Erythroblast (primary cell): ENCODE measurements around the gene CPEB4.

Source experiments
- GATA1 ChIP-seq: IDR thresholded peaks from 2 replicates; pipeline ENCODE4 v1.6.1; 2011; ENCODE audit warnings: low read depth, mild to moderate bottlenecking, control low read depth, low read length, moderate library complexity
- POLR2A ChIP-seq: IDR thresholded peaks from 2 replicates; pipeline ENCODE4 v1.6.1; 2011; ENCODE audit warnings: mild to moderate bottlenecking, low read length

DNA sequence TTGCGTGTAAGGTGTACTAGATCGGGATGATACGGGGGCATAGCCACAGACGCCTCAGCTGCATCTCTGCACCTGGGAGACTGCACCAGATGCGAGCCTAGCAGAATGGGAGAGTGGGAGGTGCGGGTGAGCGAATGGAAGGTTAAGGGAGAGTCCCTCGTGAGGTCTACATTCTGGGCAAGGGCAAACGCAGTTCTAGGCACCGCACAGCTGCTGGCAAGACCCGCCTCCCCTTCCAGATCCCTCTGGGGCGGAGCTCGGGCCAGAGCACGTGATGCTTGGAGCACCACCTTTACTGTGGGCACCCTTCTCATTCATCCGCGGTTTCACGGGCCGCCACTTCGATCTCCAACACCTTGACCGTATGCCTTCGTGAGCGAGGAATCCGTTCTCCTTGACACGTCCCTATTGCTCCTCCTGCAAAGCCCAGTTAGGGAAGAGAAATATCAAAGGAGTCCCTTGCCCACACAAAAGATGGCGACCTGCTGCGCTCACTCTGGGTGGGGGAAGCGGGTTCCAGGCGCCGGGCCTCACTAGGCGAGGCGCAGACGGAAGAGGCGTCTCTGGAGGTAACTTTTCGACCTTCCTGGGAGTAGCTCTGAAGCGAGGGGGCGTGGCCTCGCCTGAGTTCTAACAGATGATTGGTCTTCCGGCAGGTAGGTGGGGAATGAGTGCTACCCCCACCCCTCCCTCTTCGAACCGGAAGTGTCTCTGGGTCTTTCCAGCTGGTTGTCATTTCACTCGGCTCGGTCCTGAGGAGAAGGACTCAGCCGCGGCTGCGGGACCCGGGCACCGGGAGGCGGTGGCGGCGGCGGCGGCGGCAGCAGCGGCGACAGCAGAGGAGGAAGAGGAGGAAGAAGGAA, at the start of gene CPEB4:
- TF ChIP-seq POLR2A (peak; percentile 98), GATA1 (no peak)
